ENCODE data around the gene CUBN.

GRCh38 chr10:16948361-16948760 lies 181.2 kb downstream of the CUBN start:
- TF ChIP-seq SPI1 (IDR thresholded peaks at IDR 0.05; ENCODE audit: borderline replicate concordance, insufficient read depth, low read depth, low read length), result no peak
- no peak for TF ChIP-seq CTCF (IDR thresholded peaks at IDR 0.05 in 2 of 3, conservative IDR thresholded peaks at IDR 0.05 in 1 of 3; ENCODE audit: control insufficient read depth in 2 of 3, extremely low read depth in 1 of 3, insufficient read depth in 1 of 3, low read depth in 3 of 3, low read length in 3 of 3)
- TF ChIP-seq CBX3 (IDR thresholded peaks at IDR 0.05; ENCODE audit: borderline replicate concordance, low read depth), result no peak

All from GM12878 (cell line).